Measurements from ENCODE around the gene DZIP1.

DZIP1 gene

DNA sequence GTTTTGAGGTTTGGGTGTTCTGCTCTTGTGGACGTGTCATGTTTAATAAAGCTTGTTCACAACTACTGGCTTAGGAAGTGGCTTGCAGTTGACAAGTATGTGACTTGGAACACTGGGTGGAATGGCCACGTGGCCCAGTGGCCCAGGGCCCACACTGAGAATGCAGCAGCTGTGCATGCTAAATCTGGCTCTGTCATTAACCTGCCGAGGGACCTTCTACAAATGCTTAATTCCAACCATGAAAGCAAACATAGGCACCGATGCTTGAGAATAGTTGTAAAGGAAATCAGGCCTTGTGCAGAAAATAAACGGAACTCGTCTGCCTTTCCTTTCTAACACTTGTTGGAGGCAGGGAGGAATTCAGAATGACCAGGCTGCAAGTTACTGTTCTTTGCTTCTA, 103.6 kb downstream of the DZIP1 start:
- DNase-seq = peak; percentile 1

DNA sequence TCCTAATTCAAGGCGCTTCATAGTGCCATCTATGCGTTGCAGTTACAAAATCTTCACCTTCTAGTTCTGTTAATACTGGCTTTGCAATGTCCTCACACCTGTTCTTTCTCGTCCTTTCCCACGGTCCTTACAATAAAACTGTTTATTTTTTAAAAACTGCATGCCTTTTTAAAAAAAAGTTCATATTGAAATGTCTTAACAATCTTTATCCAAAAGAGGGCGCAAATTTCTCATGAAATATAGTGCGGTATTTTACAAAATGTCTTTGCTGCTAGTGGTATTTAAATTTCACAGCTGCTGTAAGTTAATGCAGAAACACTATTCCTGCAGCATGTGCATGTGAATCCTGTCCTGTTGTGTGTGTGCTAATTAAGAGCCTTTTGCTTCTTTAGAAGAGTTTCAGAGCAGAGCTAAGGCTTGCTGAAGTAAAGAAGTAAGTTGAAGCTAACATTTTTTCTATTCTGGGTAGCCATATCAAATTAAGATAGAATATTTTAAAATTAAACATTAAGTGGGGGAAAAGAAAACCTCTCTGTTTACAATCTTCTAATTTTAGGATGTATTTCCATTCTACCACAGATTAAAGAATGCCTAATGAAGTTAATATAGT, 107.8 kb downstream of the DZIP1 start:
- no peak for DNase-seq

DNA sequence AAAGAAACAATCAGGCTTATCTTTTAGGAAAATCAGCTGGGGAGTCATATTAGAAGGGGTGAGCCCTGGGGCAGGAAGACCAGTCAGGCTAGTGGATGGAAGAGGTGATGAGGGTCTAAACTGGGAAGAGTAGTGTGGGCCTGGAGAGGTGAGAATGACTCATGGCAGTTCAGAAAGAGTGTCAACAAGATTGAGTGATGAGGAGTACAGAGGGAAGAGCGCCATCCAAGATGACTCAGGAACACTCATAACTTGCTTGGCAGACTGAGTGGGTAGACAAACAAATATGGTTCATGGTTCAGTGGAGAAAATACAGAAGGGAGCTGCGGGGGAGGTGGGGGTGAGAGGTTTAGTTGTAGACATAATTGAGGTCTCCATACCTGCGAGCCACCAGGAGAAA, 109.3 kb downstream of the DZIP1 start:
- DNase-seq = peak; percentile 74

DNA sequence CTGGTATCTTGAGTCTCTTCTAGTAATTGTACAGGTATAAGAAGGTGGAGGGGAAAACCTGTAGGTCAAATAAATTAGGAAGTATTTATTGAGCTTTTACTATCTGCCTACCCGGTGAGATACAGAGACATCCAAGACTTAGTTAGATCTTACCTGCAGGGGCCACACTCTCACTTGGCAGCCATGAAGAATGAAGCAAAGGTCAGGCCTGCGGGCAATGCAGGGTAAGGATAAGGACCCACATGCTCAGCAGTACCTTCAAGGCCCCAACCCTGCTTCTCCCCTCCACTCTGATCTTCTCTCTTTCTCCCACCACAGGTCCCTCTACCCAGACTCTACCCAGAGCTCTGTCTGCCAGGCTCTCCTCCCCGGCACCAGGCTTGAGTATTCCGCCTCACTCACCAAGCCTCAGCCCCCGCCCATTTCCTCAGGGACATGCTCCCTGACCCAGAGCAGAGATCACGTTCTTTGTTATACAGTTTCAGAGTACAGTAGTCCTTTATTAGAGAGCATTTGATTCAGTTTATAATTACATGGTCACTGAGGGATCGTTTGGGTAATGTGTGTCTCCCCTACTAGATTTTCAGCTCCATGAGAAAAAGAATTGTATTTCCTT, 110.9 kb downstream of the DZIP1 start:
- no peak for DNase-seq

DNA sequence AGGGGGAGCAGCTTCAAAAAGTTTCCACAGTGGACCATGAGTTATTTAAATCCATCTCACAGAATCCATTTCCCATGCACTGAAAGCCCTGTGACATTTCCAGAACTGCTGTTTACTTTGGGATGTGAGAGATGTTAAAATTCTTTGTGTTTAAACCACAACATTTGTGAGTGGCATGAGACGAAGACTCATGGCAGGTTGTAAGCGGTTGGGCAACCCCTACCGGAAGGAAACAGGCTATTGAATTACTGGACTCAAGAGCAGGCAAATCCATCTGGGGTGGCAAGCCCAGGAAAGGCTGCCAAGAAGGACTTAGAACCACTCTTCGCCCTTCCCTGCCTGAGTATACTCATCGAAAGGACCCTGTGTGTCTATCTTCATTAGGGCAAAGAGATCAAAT, 114.3 kb downstream of the DZIP1 start:
- peak; percentile 16 for DNase-seq
